ENCODE measurements around the gene WDR33. TPM values are rescaled to one million over a fixed set of nuclear protein-coding genes. Genes with fewer than 3 reads are reported as not detected.

WDR33 gene
- total and polyA plus RNA-seq, 10 of the 15 experiments (the other 5 are each of a cell fraction or from before 2014, with no cell fraction given) = 29.2 to 73.8 (median 45.6) TPM

GRCh38 chr2:127811397-127812321 is 688 bp upstream of the WDR33 start (continued):
- TF ChIP-seq ZBTB40 (IDR thresholded peaks at IDR 0.05; ENCODE audit: borderline replicate concordance) = 0 out of 2 replicates have a peak, but pooled peaks have one; percentile 36
- peak; percentile 63 for TF ChIP-seq YY1 (IDR thresholded peaks at IDR 0.05; ENCODE audit: low read depth, low read length)
- TF ChIP-seq POLR2AphosphoS2 (IDR thresholded peaks at IDR 0.05; ENCODE audit: low read depth, low read length) = no peak
- TF ChIP-seq NFYB (IDR thresholded peaks at IDR 0.05; ENCODE audit: insufficient read depth, low read depth, low read length) = no peak

- Histone ChIP-seq H3K27me3 (replicated peaks in 1 of 2; ENCODE audit: control insufficient read depth in 2 of 2, insufficient read depth in 2 of 2, low read length in 1 of 2) (no peaks in the 10 kb centered on the region), H3K79me2 (ENCODE audit: control insufficient read depth, insufficient read depth, low read length) (peaks cover 56% of the 10 kb centered on the region), H3K9me3 (replicated peaks; ENCODE audit: control insufficient read depth, insufficient read depth, low read length) (no peaks in the 10 kb centered on the region), H4K20me1 (ENCODE audit: control insufficient read depth, insufficient read depth) (0 out of 2 replicates have a peak, but pooled peaks cover 3% of the 10 kb centered on the region), H2AFZ (ENCODE audit: control insufficient read depth, low read depth, low read length) (peak overlapping the region; percentile 89), H3K4me1 (ENCODE audit: control insufficient read depth, insufficient read depth, low read length) (peaks cover 6% of the 10 kb centered on the region), H3K9ac (ENCODE audit: control insufficient read depth, insufficient read depth, low read length) (peak overlapping the region; percentile 98), H3K36me3 (ENCODE audit: control insufficient read depth in 2 of 2, insufficient read depth in 2 of 2, low read length in 1 of 2) (no peaks in the 10 kb centered on the region), H3K4me3 (peak overlapping the region; percentile 84), H3K27ac (ENCODE audit: control insufficient read depth, insufficient read depth) (peak overlapping the region; percentile 96), H3K4me2 (ENCODE audit: control insufficient read depth, insufficient read depth) (peak overlapping the region; percentile 87)
- no peak for FAIRE-seq
- BruUV-seq (replicated peaks) = no TSS peak
- ChIA-PET POLR2A (interaction anchor here (2.4 to 4.6 kb wide), 2 partner anchors 14 to 20 kb away, joined by 15 to 50 read pairs; no protein-coding TSS in a partner anchor), CTCF (interaction anchor here (0.6 to 2.3 kb wide), 7 partner anchors 9 to 78 kb away, joined by 3 to 12 read pairs (median 3); no protein-coding TSS in a partner anchor), RAD21 (ENCODE audit: unreplicated experiment) (interaction anchor here (0.8 to 3.5 kb wide), 8 partner anchors 12 to 219 kb away, joined by 3 to 20 read pairs (median 4); no protein-coding TSS in a partner anchor), SMC1A (ENCODE audit: uncharacterized antibody, unreplicated experiment) (interaction anchor here (1.0 to 3.8 kb wide), 11 partner anchors 9 to 219 kb away, joined by 3 to 19 read pairs (median 4); partner anchors contain the start of gene POLR2D)
- intact Hi-C loops (cut with micrococcal nuclease; ENCODE audit: unreplicated experiment) = loop anchor here (5.0 kb wide), 1 partner anchor 47 kb away; the partner anchor contains the start of gene POLR2D
- WGBS (ENCODE audit: insufficient coverage, insufficient replicate concordance, low lambda C conversion rate, missing lambda C conversion rate) = under 1% methylated on average over 10 of the region's 10 CpGs
- ATAC-seq = no peak
- TF ChIP-seq TCF7 (IDR thresholded peaks at IDR 0.05; ENCODE audit: borderline replicate concordance) (no peak), NKRF (conservative IDR thresholded peaks at IDR 0.05) (0 out of 2 replicates have a peak, but pooled peaks have one; percentile 13), NFYA (IDR thresholded peaks at IDR 0.05; ENCODE audit: borderline replicate concordance, low read depth, low read length) (no peak)
- in situ Hi-C loops (cut with MboI) = no loop called here
- no peak for DNase-seq (ENCODE audit: low read depth, low spot score)
These were observed 784 bp downstream of the WDR33 start for GRCh38 chr2:127810156-127810618.
